ENCODE measurements around the gene MAPK1IP1L. TPM values are rescaled to one million over a fixed set of nuclear protein-coding genes. Genes with fewer than 3 reads are reported as not detected.

Gene MAPK1IP1L
- total and polyA plus RNA-seq, 2 of the 13 experiments (the other 11 are each of a cell fraction or from before 2014, with no cell fraction given), result 27.8 to 68.4 TPM

- TF ChIP-seq REST (IDR thresholded peaks at IDR 0.05; ENCODE audit: borderline replicate concordance in 1 of 2, low read depth in 1 of 2, low read length in 2 of 2) (peak in 1 of 2 experiments; percentile 40; a peak in 1 of 4 replicates), ZNF549 (CRISPR knock-in tag; IDR thresholded peaks at IDR 0.05) (no peak), JDP2 (CRISPR knock-in tag; IDR thresholded peaks at IDR 0.05; ENCODE audit: borderline replicate concordance) (no peak), MTF1 (CRISPR knock-in tag; IDR thresholded peaks at IDR 0.05) (no peak), KLF16 (CRISPR knock-in tag; IDR thresholded peaks at IDR 0.05) (peak in 1 of 2 experiments; percentile 78; a peak in 1 of 4 replicates), KAT8 (CRISPR knock-in tag; IDR thresholded peaks at IDR 0.05) (peak; percentile 78), GPN1 (CRISPR knock-in tag; IDR thresholded peaks at IDR 0.05; ENCODE audit: borderline replicate concordance) (no peak), FOXK2 (IDR thresholded peaks at IDR 0.05) (no peak), REL (CRISPR knock-in tag; conservative IDR thresholded peaks at IDR 0.05) (no peak), ZGPAT (CRISPR knock-in tag; IDR thresholded peaks at IDR 0.05) (peak; percentile 80), ZNF382 (CRISPR knock-in tag; IDR thresholded peaks at IDR 0.05; ENCODE audit: borderline replicate concordance) (no peak), ZNF484 (CRISPR knock-in tag; IDR thresholded peaks at IDR 0.05; ENCODE audit: borderline replicate concordance, low read depth) (no peak), TOPORS (CRISPR knock-in tag; IDR thresholded peaks at IDR 0.05) (no peak), ZNF781 (CRISPR knock-in tag; IDR thresholded peaks at IDR 0.05; ENCODE audit: borderline replicate concordance, not compliant biosample characterization) (no peak), SP2 (CRISPR knock-in tag; IDR thresholded peaks at IDR 0.05) (no peak), CBX1 (IDR thresholded peaks at IDR 0.05; ENCODE audit: low read depth) (no peak)
- TF ChIP-seq, protein P1, sequence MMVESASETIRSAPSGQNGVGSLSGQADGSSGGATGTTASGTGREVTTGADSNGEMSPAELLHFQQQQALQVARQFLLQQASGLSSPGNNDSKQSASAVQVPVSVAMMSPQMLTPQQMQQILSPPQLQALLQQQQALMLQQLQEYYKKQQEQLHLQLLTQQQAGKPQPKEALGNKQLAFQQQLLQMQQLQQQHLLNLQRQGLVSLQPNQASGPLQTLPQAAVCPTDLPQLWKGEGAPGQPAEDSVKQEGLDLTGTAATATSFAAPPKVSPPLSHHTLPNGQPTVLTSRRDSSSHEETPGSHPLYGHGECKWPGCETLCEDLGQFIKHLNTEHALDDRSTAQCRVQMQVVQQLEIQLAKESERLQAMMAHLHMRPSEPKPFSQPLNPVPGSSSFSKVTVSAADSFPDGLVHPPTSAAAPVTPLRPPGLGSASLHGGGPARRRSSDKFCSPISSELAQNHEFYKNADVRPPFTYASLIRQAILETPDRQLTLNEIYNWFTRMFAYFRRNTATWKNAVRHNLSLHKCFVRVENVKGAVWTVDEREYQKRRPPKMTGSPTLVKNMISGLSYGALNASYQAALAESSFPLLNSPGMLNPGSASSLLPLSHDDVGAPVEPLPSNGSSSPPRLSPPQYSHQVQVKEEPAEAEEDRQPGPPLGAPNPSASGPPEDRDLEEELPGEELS (CRISPR knock-in tag; IDR thresholded peaks at IDR 0.05), result peak; percentile 81
- TF ChIP-seq, protein P2, sequence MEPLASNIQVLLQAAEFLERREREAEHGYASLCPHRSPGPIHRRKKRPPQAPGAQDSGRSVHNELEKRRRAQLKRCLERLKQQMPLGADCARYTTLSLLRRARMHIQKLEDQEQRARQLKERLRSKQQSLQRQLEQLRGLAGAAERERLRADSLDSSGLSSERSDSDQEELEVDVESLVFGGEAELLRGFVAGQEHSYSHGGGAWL (CRISPR knock-in tag; IDR thresholded peaks at IDR 0.05), result no peak
- TF ChIP-seq, protein P3, sequence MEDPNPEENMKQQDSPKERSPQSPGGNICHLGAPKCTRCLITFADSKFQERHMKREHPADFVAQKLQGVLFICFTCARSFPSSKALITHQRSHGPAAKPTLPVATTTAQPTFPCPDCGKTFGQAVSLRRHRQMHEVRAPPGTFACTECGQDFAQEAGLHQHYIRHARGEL (CRISPR knock-in tag; IDR thresholded peaks at IDR 0.05), result no peak
- TF ChIP-seq, protein P4, sequence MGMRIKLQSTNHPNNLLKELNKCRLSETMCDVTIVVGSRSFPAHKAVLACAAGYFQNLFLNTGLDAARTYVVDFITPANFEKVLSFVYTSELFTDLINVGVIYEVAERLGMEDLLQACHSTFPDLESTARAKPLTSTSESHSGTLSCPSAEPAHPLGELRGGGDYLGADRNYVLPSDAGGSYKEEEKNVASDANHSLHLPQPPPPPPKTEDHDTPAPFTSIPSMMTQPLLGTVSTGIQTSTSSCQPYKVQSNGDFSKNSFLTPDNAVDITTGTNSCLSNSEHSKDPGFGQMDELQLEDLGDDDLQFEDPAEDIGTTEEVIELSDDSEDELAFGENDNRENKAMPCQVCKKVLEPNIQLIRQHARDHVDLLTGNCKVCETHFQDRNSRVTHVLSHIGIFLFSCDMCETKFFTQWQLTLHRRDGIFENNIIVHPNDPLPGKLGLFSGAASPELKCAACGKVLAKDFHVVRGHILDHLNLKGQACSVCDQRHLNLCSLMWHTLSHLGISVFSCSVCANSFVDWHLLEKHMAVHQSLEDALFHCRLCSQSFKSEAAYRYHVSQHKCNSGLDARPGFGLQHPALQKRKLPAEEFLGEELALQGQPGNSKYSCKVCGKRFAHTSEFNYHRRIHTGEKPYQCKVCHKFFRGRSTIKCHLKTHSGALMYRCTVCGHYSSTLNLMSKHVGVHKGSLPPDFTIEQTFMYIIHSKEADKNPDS (CRISPR knock-in tag; IDR thresholded peaks at IDR 0.05), result no peak
These were observed 51.7 kb downstream of the MAPK1IP1L start (continued) for GRCh38 chr14:55103005-55103640.

Data from HepG2 (cell line).